Measurements from ENCODE around the gene MCF2L2. TPM values are rescaled to one million over a fixed set of nuclear protein-coding genes. Genes with fewer than 3 reads are reported as not detected.

MCF2L2 gene
- total RNA-seq, 4 donors from 2014 or later, result 0.59 to 4.1 (median 1.7) TPM

DNA sequence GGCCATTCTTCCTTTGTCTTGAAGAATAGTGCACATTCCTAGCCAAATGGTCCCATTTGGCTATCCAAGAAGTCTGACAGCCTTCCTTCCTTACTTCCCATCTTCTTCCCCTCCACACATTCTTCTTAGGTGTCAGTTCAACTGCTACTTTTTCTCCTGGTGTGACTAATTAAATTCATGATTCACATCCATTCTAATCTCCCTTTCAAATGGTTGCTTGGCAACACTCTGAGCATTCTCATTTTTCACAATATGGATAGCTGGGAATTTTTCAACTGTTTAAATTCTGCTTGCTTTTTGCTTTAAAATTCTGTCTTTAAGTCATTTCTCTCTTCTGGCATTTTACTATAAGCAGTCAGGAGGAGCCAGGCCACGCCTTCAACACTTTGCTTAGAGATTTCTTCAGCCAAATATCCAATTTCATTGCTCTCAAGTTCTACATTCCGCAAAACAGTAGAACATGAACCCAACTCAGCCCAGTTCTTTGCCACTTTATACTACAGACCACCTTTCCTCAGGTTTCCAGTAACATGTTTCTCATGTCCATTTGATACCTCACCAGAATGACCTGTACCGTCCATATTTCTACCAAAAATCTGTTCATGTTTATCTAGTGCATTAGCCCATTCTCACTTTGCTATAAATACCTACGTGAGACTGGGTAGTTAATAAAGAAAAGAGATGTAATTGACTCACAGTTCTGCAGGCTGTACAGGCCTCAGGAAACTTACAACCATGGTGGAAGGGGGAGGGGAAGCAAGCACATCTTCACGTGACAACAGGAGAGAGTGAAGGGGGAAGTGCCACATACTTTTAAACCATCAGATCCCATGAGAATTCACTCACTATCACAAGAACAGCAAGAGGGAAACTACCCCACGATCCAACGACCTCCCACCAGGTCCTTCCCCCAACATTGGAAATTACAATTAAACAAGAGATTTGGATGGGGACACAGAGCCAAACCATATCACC, 31.9 kb upstream of the MCF2L2 start:
- Histone ChIP-seq H3K4me1 (no peaks in the 10 kb centered on the region), H3K9me3 (no peaks in the 10 kb centered on the region), H3K27ac (no peak overlapping the region), H3K4me3 (no peak overlapping the region), H3K27me3 (no peaks in the 10 kb centered on the region), H3K36me3 (no peaks in the 10 kb centered on the region)
- no peak for DNase-seq
- TF ChIP-seq CTCF (IDR thresholded peaks at IDR 0.05) (no peak), POLR2A (IDR thresholded peaks at IDR 0.05) (no peak)
- intact Hi-C loops (cut with DNase I; ENCODE audit: low total_unique reads), result no loop called here

DNA sequence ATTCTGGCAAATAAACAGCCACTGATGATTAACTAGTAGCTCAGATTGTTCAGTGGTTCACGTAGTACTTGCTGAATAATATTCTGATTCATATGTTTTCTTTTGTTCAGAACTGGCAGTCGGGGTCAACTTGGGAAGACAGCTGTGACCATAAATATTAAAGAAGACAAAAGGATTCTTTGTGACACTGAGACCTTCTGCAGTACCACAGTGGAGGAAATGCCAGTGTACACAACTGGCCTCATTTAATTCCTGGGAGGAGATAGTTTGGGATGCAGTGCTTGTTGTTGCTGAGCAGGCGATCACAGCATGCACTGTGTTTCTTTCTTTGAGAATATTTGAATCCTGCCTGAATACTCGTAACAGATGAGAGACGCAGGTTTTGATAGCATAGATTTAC, 26.7 kb upstream of the MCF2L2 start:
- no peaks in the 10 kb centered on the region for H3K4me1 ChIP-seq
- no peak overlapping the region for H3K4me3 ChIP-seq
- no peaks in the 10 kb centered on the region for H3K27me3 ChIP-seq
- DNase-seq, result no peak
- H3K9me3 ChIP-seq, result no peaks in the 10 kb centered on the region
- no peak overlapping the region for H3K27ac ChIP-seq
- intact Hi-C loops (cut with DNase I; ENCODE audit: low total_unique reads), result no loop called here
- no peaks in the 10 kb centered on the region for H3K36me3 ChIP-seq
- TF ChIP-seq CTCF (IDR thresholded peaks at IDR 0.05) (no peak), POLR2A (IDR thresholded peaks at IDR 0.05) (no peak)

DNA sequence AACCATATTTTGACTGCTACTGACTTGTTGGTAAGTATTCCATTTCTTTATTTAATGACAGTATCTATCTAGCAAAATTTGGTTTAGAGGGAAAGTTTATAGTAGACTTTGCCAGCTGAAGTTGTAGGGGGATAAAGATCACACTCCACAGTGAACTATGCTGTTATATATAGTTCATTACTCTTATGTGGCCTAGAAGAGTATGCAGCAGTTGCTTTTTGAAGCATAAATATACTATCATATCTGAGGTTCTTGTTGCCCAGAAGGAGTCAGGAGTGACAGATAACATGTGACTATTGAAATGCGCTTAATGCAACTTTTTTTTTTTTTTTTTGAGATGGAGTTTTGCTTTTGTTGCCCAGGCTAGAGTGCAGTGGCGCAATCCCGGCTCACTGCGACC, 25.6 kb upstream of the MCF2L2 start:
- no peaks in the 10 kb centered on the region for H3K4me1 ChIP-seq
- intact Hi-C loops (cut with DNase I; ENCODE audit: low total_unique reads), result no loop called here
- no peak for DNase-seq
- TF ChIP-seq CTCF (IDR thresholded peaks at IDR 0.05) (no peak), POLR2A (IDR thresholded peaks at IDR 0.05) (no peak)
- no peaks in the 10 kb centered on the region for H3K9me3 ChIP-seq
- H3K4me3 ChIP-seq, result no peak overlapping the region
- no peak overlapping the region for H3K27ac ChIP-seq
- H3K36me3 ChIP-seq, result no peaks in the 10 kb centered on the region
- H3K27me3 ChIP-seq, result no peaks in the 10 kb centered on the region

DNA sequence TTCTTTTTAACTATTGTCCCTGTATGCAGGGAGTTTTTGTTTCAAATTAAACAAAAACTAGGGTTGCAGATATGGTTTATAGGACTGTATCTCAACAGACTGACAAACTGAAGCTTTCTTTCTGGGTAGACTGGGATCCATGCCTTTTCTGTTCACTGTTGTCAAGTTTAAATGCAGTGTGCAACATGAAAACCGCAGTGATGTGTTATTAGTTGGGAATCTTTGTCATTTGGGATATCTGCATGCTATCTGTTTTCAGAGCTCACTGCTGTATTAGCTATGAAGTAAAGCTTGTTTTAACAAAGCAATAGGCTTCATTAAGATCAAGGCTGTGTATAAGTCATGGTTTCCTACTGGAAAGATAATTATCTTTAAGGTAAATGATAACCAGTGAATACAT, 21.4 kb upstream of the MCF2L2 start:
- no peaks in the 10 kb centered on the region for H3K4me1 ChIP-seq
- intact Hi-C loops (cut with DNase I; ENCODE audit: low total_unique reads), result no loop called here
- no peak overlapping the region for H3K4me3 ChIP-seq
- DNase-seq, result no peak
- H3K9me3 ChIP-seq, result no peaks in the 10 kb centered on the region
- TF ChIP-seq CTCF (IDR thresholded peaks at IDR 0.05), result no peak
- TF ChIP-seq POLR2A (IDR thresholded peaks at IDR 0.05), result no peak
- no peaks in the 10 kb centered on the region for H3K36me3 ChIP-seq
- H3K27ac ChIP-seq, result peak overlapping the region in 1 of 2 donors; percentile 6
- no peaks in the 10 kb centered on the region for H3K27me3 ChIP-seq

GRCh38 chr3:183449391-183449790, 21.0 kb upstream of the MCF2L2 start:
- no peak for DNase-seq
- peak overlapping the region in 1 of 2 donors; percentile 6 for H3K27ac ChIP-seq
- intact Hi-C loops (cut with DNase I; ENCODE audit: low total_unique reads), result no loop called here
- no peaks in the 10 kb centered on the region for H3K9me3 ChIP-seq
- H3K36me3 ChIP-seq, result no peaks in the 10 kb centered on the region
- H3K27me3 ChIP-seq, result no peaks in the 10 kb centered on the region
- TF ChIP-seq CTCF (IDR thresholded peaks at IDR 0.05) (no peak), POLR2A (IDR thresholded peaks at IDR 0.05) (no peak)
- no peak overlapping the region for H3K4me3 ChIP-seq
- no peaks in the 10 kb centered on the region for H3K4me1 ChIP-seq

All from uterus (tissue), 4 donors.